Measurements from ENCODE around the gene LRRC2.
"Not testable (repeated sequence)": the region's sequence is repeated elsewhere in the genome, so short reads cannot be mapped to it uniquely, and the experiment has no call there.

Gene LRRC2

DNA sequence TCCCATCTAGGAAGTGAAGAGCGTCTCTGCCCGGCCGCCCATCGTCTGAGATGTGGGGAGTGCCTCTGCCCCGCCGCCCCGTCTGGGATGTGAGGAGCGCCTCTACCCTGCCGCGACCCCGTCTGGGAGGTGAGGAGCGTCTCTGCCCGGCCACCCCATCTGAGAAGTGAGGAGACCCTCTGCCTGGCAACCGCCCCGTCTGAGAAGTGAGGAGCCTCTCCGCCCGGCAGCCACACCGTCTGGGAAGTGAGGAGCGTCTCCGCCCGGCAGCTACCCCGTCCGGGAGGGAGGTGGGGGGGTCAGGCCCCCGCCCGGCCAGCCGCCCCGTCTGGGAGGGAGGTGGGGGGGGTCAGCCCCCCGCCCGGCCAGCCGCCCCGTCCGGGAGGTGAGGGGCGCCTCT is 71.6 kb downstream of the LRRC2 start:
- not testable (repeated sequence) for DNase-seq

DNA sequence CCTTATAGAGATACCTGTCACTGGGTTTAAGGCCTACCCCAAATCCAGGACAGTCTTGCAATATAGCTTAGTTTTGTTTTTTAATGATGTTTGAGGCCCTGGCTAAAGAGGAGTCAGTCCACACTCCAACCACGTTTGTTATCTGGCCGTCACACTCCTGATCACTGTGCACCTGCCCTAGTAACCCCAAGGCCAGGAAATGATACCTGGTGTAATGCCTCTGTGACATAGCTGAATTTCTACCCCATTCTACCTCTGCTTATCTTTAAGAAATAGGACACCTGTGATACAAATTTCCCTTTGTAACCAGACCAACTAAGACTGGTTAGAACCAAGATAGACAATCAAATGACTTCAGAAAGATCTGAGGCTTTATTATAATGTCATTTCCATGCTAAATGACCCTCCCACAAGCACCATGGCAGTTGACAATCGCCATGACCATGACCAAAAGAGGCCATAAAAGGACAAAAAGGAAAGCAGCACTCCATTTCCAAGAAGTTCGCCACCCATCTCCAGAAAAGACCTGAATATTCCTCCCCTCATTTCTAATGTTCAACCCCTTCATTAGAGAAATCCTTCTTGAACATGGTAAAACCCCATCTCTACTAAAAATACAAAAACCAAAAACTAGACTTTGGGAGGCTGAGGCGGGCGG is 73.1 kb downstream of the LRRC2 start:
- DNase-seq: no peak

- DNase-seq: no peak
Observed at GRCh38 chr3:46491089-46492070, 74.7 kb downstream of the LRRC2 start.

- DNase-seq: no peak
Observed at GRCh38 chr3:46490338-46491084, 75.6 kb downstream of the LRRC2 start.

DNA sequence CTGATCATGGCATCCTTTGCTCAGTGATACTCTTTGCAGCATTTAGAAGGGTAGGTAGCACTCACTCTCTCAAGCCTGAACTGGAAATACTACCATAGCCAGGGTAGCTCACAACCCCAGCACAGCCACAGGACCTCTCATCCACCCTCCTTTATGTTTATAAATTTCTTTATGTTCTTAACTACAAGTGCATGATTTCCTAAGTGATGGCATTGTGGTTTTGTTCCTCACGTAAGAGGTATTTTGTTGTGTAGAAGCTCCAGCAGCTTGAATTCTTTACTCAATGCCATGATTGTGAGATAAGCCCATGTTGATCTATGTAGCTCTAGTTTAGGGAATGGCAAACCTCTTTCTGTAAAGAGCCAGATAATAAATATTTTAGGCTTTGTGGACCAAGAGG is 76.2 kb downstream of the LRRC2 start:
- DNase-seq: no peak

DNA sequence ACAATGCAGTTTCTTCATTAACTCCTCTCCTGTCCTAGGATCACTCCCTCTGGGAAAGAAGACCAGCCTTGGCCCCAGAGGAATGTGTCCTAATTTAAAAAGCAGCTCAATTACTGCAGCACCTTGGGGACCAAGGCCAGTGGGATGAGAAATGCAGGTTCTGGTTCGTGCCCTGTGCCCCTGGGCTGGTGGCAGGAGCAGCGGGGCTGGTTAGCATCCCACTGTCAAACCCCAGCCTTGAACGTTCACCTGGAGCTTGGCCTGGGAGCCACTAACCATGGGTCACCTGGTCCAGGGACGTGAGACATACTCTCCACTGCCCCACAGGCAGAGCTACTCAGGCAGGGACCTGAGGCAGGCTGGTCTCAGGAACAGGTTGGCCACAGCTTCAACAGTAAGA is 76.7 kb downstream of the LRRC2 start:
- DNase-seq: no peak

- DNase-seq: peak; percentile 49
Observed at GRCh38 chr3:46488735-46489361, 77.3 kb downstream of the LRRC2 start.

DNA sequence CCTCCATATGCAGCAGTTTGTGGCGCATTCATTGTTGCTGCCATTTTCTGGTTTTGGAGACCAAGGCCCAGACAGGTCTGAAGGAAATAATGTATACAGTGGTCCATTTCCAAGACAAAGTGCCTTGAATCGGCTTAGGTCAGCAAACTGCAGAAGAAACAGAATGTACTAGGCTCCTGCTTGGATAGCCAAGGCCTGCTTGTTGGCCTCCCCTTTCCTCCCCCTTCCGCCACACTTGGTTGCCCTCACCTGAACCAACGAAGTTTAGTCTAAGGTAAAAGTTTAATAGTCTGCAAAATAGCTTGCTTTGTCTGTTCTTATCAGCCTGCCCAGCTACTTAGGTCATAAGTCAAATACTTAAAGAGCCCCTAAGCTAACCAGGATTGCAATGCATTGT is 80.3 kb downstream of the LRRC2 start:
- no peak for DNase-seq

- peak; percentile 19 for DNase-seq
Observed at GRCh38 chr3:46484911-46485778, 81.0 kb downstream of the LRRC2 start.

DNA sequence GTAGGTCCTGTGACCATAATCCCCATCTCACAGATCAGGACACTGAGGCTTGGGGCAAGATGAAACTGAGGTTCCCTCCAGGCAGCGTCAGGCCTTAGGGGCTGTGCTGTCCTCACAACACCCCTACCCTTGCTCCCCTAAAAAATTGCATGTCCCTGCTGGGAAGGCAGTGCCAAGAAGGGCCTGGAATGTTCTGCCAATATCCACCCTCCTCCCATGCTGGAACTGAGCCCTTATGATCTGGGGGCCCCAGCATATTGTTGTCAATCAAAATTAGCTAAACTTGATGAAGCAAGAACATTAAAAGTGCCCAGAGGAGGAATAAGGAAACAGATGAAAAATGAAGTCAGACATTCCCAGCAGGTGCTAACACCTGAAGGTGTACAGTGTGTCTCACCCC is 81.7 kb downstream of the LRRC2 start:
- DNase-seq: no peak

DNA sequence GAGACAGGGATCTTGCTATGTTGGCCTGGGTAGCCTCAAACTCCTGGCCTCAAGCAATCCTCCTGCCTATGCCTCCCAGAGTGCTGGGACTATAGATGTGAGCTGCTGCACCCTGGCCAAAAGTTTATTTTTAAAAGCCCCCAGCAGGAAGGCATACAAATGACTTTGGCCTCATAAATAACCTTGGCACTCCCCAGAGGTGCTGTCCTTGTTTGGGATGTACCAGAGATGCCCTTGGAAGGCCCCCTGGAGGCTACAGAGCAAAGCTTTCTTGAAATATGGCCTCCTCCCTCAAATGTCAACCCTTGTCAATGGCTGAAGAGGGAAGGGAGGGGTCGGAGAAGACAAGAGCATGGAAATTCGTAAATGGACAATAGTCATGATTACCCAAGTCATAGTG is 82.3 kb downstream of the LRRC2 start:
- DNase-seq: no peak

- no peak for DNase-seq
Observed at GRCh38 chr3:46482632-46483350, 83.3 kb downstream of the LRRC2 start.

DNA sequence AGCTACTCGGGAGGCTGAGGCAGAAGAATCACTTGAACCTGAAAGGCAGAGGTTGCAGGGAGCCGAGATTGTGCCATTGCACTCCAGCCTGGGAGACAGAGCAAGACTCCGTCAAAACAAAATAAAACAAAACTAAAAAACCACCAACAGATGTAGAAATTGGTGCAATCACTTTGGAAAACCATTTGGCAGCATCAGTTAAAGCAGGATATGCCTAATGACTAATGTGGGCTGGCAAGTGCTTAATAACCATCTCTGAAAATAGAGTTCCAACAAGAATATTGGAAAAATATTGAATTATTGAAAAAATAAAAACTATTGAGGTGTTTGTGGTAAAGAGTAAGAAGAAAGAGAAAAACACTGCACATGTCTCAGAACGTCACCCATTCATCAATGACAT is 84.5 kb downstream of the LRRC2 start:
- no peak for DNase-seq

GRCh38 chr3:46480491-46481195 is 85.5 kb downstream of the LRRC2 start:
- DNase-seq: no peak

GRCh38 chr3:46479696-46480095 is 86.4 kb downstream of the LRRC2 start:
- DNase-seq: no peak

GRCh38 chr3:46479021-46479420 is 87.1 kb downstream of the LRRC2 start:
- DNase-seq: no peak

GRCh38 chr3:46478341-46478740 is 87.8 kb downstream of the LRRC2 start:
- DNase-seq: no peak

GRCh38 chr3:46477756-46478155 is 88.3 kb downstream of the LRRC2 start:
- DNase-seq: no peak

DNA sequence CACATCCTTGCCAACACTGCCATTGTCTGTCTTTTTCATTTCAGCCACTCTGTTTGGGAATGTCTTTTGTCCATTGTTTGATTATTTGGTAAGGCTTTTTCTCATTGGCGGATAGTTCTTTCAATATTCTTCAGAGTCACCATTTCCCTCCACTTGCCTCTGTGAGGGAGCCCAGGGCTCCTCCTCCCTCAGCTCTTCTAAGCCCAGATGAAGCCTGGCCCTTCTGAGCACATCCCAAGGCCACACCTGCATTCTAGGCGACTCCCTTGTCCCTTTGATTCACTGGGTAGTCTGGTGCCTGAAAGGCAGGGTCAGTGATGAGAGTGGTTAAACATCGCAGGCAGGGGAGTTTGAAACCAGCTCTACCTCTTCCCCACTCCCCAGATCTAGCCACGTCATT is 89.0 kb downstream of the LRRC2 start:
- DNase-seq: no peak

- no peak for DNase-seq
Observed at GRCh38 chr3:46472736-46473135, 93.4 kb downstream of the LRRC2 start.

All from NCI-H2107 (cell line).